ENCODE results near the gene S1PR3.

S1PR3 gene

GRCh38 chr9:88988796-88989641 lies 2.2 kb upstream of the S1PR3 start:
- TF ChIP-seq CTCF (IDR thresholded peaks at IDR 0.05; ENCODE audit: insufficient read depth, low read length, poor library complexity, severe bottlenecking) = no peak
- no peaks in the 10 kb centered on the region for H3K36me3 ChIP-seq (ENCODE audit: control insufficient read depth, insufficient read depth, low read length)
- no peaks in the 10 kb centered on the region; the same call in 1 of the 2 replicates for H3K27me3 ChIP-seq (replicated peaks; ENCODE audit: control insufficient read depth, insufficient read depth, low read length)
- H3K4me3 ChIP-seq (replicated peaks; ENCODE audit: low read depth, low read length) = no peak overlapping the region
- DNase-seq (ENCODE audit: extremely low read depth, insufficient read length) = no peak

- Histone ChIP-seq H3K27me3 (replicated peaks; ENCODE audit: control insufficient read depth, insufficient read depth, low read length) (no peaks in the 10 kb centered on the region; the same call in 1 of the 2 replicates), H3K4me3 (replicated peaks; ENCODE audit: low read depth, low read length) (no peak overlapping the region), H3K36me3 (ENCODE audit: control insufficient read depth, insufficient read depth, low read length) (no peaks in the 10 kb centered on the region)
- TF ChIP-seq CTCF (IDR thresholded peaks at IDR 0.05; ENCODE audit: insufficient read depth, low read length, poor library complexity, severe bottlenecking) = no peak
- no peak for DNase-seq (ENCODE audit: extremely low read depth, insufficient read length)
Observed at GRCh38 chr9:88990041-88990728, 1.1 kb upstream of the S1PR3 start.

DNA sequence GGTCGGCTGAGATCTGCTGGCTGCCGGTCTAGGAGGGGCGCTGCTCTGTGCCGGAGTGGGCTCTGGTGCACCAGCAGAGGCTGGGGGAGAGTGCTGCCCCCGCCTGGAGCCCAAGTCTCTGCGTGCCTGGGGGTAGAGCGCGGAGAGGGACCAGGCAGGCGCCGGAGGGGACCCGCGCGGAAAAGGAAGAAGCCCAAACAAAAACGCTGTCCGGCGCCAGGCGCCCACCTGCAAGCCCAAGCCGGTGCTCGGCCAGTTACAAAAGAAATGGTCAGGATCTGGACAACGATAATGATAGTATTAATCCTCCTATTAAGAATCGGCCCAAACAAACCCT lies 571 bp upstream of the S1PR3 start:
- no peak overlapping the region for H3K4me3 ChIP-seq (replicated peaks; ENCODE audit: low read depth, low read length)
- no peak for TF ChIP-seq CTCF (IDR thresholded peaks at IDR 0.05; ENCODE audit: insufficient read depth, low read length, poor library complexity, severe bottlenecking)

GRCh38 chr9:88992556-88992955 lies 1.3 kb downstream of the S1PR3 start:
- TF ChIP-seq CTCF (IDR thresholded peaks at IDR 0.05; ENCODE audit: insufficient read depth, low read length, poor library complexity, severe bottlenecking) = no peak
- Histone ChIP-seq H3K4me3 (replicated peaks; ENCODE audit: low read depth, low read length) (no peak overlapping the region), H3K36me3 (ENCODE audit: control insufficient read depth, insufficient read depth, low read length) (no peaks in the 10 kb centered on the region), H3K27me3 (replicated peaks; ENCODE audit: control insufficient read depth, insufficient read depth, low read length) (no peaks in the 10 kb centered on the region; the same call in 1 of the 2 replicates)
- no peak for DNase-seq (ENCODE audit: extremely low read depth, insufficient read length)

More for the DNA sequence above, 571 bp upstream of the S1PR3 start:
- H3K36me3 ChIP-seq (ENCODE audit: control insufficient read depth, insufficient read depth, low read length) = no peaks in the 10 kb centered on the region
- DNase-seq (ENCODE audit: extremely low read depth, insufficient read length) = no peak
- H3K27me3 ChIP-seq (replicated peaks; ENCODE audit: control insufficient read depth, insufficient read depth, low read length) = no peaks in the 10 kb centered on the region; the same call in 1 of the 2 replicates

GRCh38 chr9:88993327-88993726 lies 2.1 kb downstream of the S1PR3 start:
- no peak overlapping the region for H3K4me3 ChIP-seq (replicated peaks; ENCODE audit: low read depth, low read length)
- no peaks in the 10 kb centered on the region; the same call in 1 of the 2 replicates for H3K27me3 ChIP-seq (replicated peaks; ENCODE audit: control insufficient read depth, insufficient read depth, low read length)
- TF ChIP-seq CTCF (IDR thresholded peaks at IDR 0.05; ENCODE audit: insufficient read depth, low read length, poor library complexity, severe bottlenecking) = no peak
- no peak for DNase-seq (ENCODE audit: extremely low read depth, insufficient read length)
- no peaks in the 10 kb centered on the region for H3K36me3 ChIP-seq (ENCODE audit: control insufficient read depth, insufficient read depth, low read length)
